Astrocyte of the cerebellum (primary cell): ENCODE data around the gene SLX4IP.

Experiments
- DNase-seq: peaks from one replicate; pipeline ENCODE4 v3.0.0-alpha.2; 2011; ENCODE audit warnings: low read depth
- H3K4me3 ChIP-seq: 2 replicates; pipeline ENCODE4 v1.5.1; 2011; ENCODE audit warnings: mild to moderate bottlenecking, low read depth, low read length, moderate library complexity
- CTCF ChIP-seq: IDR thresholded peaks from 2 replicates; pipeline ENCODE4 v1.5.1; 2012; ENCODE audit warnings: low read length, low read depth, moderate library complexity, mild to moderate bottlenecking; ENCODE audit errors: missing control alignments
- in situ Hi-C: cut with HindIII; loops from 2 replicates; pipeline ENCODE4 v1.10.0; 2017; ENCODE audit warnings: low sequenced_read_pairs

Gene SLX4IP

GRCh38 chr20:10558635-10559187 is 123.6 kb downstream of the SLX4IP start:
- peak; percentile 91 for DNase-seq
- in situ Hi-C loops, result no loop called here

GRCh38 chr20:10559266-10559665 is 124.2 kb downstream of the SLX4IP start:
- in situ Hi-C loops, result no loop called here
- H3K4me3 ChIP-seq, result no peak overlapping the region
- no peak for DNase-seq
- TF ChIP-seq CTCF, result no peak

More at GRCh38 chr20:10558635-10559187, 123.6 kb downstream of the SLX4IP start:
- H3K4me3 ChIP-seq, result no peak overlapping the region
- peak; percentile 46 for TF ChIP-seq CTCF

GRCh38 chr20:10560686-10561085 is 125.6 kb downstream of the SLX4IP start:
- TF ChIP-seq CTCF, result no peak
- no peak overlapping the region for H3K4me3 ChIP-seq
- in situ Hi-C loops, result no loop called here
- DNase-seq, result no peak

GRCh38 chr20:10561302-10561701 is 126.2 kb downstream of the SLX4IP start:
- TF ChIP-seq CTCF, result no peak
- DNase-seq, result no peak
- H3K4me3 ChIP-seq, result no peak overlapping the region
- in situ Hi-C loops, result no loop called here

- DNase-seq, result no peak
- no peak overlapping the region for H3K4me3 ChIP-seq
- no peak for TF ChIP-seq CTCF
- in situ Hi-C loops, result no loop called here
Observed at GRCh38 chr20:10562899-10563298, 127.8 kb downstream of the SLX4IP start.

- no peak for DNase-seq
- no peak overlapping the region for H3K4me3 ChIP-seq
- in situ Hi-C loops, result no loop called here
- TF ChIP-seq CTCF, result no peak
Observed at GRCh38 chr20:10563935-10564492, 128.9 kb downstream of the SLX4IP start.
